Stimulated activated CD4-positive, alpha-beta T cell treated with anti-CD3 and anti-CD28 coated beads, TNF-alpha, amount 100 ng/mL, for 24 hours (primary cell): ENCODE measurements around the gene DNASE2B.

Experiments used
- DNase-seq, 3 experiments: peaks; one replicate each; pipeline ENCODE4 v3.0.0-alpha.2; 2020; ENCODE audit warnings: low read depth in 3 of 3

DNASE2B gene

DNA sequence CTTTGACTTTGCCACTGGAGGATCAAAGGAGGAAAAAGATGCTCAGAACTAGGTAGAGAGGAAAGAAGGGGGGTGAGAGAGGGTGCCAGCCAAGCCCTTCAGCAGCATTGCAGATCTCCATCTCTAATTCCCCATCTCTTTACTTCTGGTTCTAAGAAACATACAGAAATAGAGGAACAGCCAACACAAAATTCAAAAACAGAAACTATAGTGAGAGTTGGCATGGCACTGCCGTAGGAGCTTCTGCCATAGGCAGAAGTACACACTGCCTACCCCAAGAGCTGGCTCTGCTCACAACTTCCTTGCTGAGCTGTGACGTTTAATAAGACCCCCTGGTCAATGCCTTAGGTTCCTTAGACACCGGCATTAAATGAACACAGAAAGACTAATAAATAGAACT lies 54.2 kb downstream of the DNASE2B start:
- no peak for DNase-seq

DNA sequence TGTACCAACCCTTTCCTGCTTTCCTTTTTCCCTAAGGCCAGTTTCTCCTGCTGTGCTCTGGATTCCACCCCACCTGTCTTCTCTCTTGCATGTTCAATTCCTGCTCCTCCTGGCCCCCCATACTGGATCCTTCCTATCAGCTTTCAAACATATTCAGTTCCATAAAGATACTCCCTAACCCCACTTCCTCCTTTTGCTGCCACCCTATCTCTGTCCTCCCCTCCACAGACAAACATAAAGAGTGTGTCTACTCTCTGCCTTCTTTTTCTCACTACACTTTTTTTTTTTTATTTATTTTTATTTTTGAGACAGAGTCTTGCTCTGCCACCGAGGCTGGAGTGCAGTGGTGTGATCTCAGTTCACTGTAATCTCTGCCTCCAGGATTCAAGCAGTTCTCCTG lies 63.8 kb downstream of the DNASE2B start:
- no peak for DNase-seq
